ENCODE results near the gene TMEM212.
"Not testable (repeated sequence)": the region's sequence is repeated elsewhere in the genome, so short reads cannot be mapped to it uniquely, and the experiment has no call there.

TMEM212 gene

DNA sequence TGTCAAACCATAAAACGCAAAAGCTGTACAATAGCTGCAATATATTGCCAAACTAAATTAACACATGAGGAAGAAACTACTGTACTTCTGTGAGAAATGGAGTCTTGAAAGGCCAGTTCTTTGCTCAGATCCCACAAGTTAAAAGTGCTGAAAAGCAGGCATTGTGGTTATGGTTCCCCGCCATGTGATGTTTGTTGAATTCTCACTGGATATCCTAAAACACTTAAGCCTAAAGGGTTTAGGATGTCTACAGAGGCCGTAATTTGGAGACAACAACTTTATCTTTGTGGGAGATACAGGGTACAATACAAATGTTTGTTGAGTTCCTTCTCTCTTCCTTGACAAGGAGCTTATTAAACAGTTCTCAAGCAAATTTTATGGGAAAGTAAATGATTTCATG lies 53.2 kb downstream of the TMEM212 start:
- DNase-seq, result no peak

DNA sequence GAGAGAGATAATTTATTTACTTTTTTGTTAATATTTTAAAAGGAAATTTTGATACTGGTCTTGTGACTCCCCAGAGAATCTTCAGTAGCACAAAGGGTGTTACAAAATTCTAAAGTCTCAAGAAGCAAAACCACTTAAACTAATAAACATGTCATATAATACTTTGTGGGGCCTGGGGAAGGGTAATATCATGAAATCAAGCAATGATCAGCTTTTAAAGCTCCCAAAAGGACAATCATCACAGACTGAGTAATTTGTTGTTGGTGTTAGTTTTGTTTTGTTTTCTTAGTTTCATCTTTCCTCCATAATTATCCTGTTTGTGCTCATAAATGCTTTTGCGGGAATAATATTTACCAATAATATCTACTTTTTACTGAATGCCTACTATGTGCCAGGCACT lies 55.0 kb downstream of the TMEM212 start:
- DNase-seq, result no peak

DNA sequence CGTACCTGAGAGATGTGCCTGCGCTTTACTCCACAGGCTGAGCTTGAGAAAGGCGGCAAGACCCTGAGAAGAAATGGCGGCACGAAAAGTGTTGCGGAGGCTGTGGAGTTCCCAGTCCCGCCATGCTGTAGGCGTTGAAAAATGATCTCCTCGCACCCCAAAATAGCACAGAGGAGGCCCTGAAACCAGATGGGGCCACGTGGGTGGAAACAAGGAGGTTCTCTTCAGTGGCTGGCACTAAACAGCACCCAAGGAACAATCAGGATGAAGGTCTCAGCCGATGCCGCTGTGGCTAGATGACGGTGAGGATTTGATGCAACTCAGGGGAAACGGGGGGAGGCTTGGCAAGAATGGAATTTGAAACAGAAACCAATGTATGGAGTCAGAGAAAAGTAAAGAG lies 57.3 kb downstream of the TMEM212 start:
- no peak for DNase-seq

DNA sequence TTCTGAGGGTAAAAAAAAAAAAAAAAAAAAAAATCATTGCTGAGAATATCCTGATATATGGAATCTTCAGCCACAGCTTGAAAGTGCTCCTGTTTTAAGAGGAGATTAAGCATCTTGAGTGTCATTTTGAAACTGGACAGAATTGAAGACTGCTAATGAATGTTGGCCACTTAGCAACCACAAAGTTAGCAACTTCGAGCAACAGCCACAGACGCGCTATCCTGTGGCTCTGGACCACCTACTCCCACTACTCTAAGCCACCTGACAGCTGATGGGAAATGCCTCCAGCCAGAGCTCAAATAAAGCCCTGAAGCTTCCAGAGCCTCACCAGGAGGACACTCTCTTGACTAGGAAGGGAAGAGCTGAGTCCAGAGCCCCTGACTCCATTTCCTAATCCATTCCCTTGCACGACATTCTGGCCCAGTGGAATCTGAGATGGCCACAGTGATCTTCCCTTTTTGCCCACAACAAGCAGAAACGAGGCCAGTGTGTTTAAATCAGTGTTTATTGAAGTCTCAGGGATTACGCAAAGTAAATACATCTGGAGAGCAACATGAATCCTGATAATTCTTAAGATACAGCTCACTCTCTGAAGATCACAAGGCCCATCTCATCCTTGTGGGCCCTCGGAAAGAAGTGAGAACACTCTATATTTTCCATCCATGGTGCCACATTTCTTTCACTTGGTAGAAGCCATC lies 58.6 kb downstream of the TMEM212 start:
- no peak for DNase-seq

DNA sequence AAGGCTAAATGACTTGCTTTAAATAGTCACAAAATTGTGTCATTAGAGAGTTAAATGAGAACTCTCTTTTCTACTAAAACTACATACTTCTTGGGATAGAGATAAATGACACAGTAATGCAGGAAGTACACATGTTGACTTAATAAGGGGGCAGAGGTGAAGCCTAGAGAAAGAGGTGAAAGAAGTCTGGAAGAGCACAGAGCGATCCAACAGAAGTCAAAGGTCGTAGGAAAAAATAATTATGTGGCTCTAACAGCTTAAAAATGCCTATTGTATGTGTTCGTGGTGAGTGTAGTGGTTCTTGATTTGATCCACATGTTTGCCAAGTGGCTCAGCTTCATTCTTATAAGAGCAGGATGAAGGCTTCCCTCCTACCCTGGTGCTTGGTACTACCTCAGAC lies 61.7 kb downstream of the TMEM212 start:
- no peak for DNase-seq

DNA sequence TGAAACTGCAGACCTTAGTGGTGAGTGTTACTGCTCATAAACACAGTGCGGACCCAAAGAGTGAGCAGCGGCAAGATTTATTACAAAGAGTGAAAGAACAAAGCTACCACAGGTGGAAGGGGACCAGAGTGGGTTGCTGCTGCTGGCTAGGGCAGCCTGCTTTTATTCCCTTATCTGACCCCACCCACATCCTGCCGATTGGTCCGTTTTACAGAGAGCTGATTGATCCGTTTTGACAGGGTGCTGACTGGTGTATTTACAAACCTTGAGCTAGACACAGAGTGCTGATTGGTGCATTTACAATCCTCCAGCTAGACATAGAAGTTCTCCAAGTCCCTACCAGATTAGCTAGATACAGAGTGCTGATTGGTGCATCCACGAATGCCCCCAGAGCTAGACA lies 63.4 kb downstream of the TMEM212 start:
- not testable (repeated sequence) for DNase-seq

DNA sequence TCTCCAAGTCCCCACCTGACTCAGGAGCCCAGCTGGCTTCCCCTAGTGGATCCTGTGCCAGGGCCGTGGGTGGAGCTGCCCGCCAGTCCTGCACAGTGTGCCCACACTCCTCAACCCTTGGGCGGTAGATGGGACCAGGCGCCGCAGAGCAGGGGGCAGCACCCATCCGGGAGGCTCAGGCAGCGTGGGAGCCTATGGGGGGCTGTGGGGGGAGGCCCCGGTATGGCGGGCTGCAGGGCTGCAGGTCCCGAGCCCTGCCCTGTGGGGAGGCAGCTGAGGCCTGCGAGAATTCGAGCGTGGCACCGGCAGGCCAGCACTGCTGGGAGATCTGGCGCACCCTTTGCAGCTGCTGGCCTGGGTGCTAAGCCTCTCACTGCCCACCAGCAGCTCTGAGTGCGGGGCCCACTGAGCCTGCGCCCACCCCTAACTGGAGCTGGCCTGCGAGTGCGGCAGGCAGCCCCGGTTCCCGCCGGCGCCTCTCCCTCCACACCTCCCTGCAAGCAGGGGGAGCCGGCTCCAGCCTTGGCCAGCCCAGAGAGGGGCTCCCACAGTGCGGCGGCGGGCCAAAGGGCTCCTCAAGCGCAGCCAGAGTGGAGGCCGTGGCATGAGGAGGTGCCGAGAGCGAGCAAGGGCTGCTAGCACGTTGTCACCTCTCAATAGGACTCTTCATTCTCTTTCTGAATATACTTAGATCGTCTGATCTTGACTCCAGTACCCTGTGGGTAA lies 64.0 kb downstream of the TMEM212 start:
- DNase-seq, result no peak

DNA sequence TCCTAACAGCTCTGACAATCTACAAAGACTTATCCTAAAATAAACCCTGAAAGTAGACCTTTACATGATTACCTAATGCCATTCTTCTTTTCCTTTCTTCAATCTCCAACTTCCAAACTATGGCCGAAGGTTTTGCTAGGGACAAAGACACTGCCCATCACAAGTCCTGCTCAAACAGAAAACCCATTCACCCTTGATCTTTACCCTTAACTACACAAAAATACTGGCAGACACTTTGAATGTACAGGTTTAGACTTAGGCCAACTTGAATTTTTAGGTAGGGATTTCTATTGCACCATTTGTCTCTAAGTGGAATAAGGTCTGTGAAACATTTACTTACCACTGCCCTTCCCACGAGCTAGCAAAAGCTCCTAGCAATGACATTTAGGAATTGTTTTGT lies 64.6 kb downstream of the TMEM212 start:
- no peak for DNase-seq

DNA sequence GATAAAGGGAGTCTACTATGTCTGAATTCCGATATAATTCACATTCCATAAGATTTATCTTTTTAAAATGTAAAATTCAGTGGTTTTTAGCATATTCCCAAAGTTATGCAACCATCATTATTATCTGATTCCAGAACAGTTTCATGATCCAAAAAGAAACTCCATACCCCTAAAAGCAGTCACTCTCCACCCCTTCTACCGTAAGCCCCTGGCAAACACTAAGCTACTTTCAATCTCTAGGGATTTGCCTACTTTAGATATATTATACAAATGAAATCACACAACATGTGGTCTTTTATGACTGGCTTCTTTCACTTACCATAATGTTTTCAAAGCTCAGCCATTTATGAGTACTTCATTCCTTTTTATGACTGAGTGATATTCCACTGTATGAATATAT lies 65.6 kb downstream of the TMEM212 start:
- DNase-seq, result no peak

Data from activated effector memory CD4-positive, alpha-beta T cell treated with anti-CD3 and anti-CD28 coated beads, Interleukin-2, amount 50 U/mL, for 16 hours (primary cell).